HuH-7.5 (cell line): ENCODE results near the gene PGAP6.
A peak's percentile ranks its signal among the peaks of the same experiment; 100 is the strongest.
"Not testable (repeated sequence)": the region's sequence is repeated elsewhere in the genome, so short reads cannot be mapped to it uniquely, and the experiment has no call there.

Experiments used
- DNase-seq: peaks from one replicate; pipeline ENCODE4 v3.0.0; 2011; ENCODE audit warnings: low spot score

The PGAP6 gene

DNA sequence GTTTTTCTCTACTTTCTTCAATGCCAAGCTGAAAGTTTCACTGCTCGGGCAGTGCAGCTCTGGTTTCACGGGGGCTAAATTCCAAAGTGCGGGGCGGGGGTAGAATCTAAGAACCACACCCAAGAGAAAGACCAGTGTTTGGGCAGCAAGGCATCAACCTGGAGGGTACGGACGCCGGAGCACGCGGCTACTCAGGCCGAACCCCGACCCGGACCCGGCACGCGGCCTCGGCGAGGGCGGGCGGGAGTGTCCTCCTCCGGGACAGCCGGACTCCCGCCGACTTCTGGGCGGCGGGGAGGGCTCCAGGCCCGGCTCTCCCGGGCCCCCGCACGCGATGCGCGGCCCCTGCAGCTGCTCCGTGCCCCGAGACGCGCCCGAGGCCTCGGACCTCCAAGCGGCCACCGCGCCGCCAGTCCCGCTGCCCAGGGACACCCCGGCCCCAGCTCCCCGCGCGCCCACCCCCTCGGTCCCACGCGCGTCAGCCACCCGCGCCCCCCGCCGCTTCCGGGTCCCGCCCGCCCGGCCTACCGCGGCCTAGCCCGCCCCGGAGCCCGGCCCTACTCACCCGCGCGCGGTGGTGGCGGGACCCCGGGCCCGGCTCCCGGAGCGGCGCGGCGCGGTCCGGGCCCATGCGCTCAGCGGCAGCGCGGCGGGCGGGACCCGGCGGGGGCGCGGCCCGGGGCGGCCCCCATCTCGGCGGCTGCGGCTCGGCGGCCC lies 29.8 kb downstream of the PGAP6 start:
- DNase-seq = peak; percentile 56

DNA sequence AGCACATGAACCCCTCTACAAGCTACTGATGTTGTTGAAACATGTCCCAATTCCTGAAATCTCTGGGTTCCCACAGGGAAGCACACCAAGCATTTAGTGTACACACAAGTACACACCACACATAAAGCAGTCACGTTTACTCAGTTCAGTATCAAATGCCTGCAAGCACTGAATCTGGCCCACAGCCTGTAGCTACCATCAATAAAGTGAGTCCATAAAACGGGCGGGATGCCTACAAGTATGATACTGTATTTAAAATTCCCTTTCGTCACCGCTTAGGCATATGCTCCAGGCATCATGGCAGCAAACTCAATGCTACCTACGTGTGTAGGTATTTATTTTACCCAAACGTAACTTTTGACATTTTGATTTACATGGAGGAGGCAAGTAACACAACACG lies 31.6 kb downstream of the PGAP6 start:
- no peak for DNase-seq

DNA sequence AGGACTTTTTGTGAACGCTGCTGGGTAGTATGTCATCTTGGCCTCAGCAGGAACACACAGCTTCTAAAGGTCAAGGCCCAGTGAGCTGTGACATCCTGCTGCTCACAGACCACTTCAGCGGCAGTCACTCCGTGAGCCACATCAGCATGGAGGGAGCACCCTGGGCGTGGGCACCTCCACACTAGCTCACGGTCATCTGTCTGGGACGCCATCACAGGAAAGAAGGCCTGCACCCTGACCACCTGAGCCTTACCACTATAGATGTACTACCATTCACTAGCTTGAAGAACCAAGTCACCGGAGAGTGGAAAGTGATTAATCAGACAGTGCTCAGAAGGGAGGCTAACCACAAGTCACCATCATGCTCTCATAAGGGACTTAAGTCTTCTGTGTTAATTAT lies 32.6 kb downstream of the PGAP6 start:
- DNase-seq = no peak

DNA sequence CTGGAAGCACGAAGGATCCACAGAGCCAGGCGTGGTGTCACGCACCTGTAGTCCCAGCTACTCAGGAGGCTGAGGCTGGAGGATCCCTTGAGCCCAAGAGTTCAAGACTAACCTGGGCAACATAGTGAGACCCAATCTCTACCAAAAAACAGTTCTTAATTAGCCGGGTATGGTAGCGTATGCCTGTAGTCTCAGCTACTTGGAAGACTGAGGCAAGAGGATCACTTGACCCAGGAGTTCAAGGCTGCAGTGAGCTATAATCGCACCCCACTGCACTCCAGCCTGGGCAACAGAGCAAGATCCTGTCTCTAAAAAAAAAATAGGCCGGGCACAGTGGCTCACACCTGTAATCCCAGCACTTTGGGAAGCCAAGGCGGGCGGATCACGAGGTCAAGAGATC lies 33.3 kb downstream of the PGAP6 start:
- not testable (repeated sequence) for DNase-seq

DNA sequence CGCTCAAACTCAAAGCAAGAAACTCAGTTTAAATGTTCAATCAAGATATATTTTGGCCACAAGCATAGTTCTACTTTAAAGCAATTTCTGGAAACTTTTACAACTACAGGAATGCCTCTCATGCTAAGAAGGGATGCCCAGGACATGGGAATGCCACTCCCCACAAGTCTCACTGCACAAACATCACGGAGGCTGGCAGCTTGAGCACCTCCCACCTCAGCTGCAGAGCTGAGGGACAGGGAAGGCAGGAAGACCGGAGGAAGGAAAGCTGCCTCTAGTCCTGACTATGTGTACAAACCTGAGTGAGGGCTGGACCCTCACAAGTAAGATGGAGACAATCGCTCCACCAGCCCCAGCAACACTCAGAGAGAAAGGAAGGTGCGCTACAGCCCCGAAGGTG lies 34.6 kb downstream of the PGAP6 start:
- DNase-seq = no peak

DNA sequence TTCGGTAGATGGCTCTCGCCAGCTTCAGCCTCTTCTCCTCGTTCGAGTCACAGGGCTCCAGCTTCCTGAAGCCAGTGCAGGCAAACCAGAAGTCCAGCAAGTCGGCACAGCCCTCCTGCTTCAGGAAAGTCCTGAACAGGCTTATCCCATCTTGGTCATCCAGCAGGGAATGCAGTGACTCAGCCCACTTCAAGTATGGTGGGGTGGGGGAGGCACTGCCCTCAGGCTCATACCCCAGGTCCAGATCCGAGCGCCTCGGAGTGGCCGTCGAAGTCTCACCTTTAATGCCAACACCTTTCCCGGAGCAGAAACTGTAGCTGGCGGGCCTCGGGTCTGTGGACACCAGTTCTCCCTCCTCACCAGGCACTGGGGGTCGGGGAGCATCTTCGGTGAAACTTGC lies 35.2 kb downstream of the PGAP6 start:
- DNase-seq = no peak

DNA sequence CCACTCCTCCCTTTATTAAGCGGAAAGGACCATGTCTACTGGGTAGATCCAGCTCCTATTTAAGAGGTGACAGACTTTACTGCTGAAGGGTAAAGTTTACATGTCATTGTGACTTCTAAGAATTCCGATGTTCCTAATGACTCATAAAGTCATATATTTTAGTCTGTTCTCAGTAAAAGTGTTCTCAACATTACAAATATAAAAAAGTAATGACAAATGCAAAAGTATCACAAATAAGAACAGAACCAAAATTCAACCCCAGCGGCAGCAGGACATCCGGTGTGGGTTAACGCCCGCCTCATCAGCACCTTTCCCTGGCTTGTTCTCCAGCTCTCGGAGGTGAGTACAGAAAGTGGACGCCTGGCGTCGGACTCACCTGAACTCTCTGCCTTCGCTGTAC lies 36.0 kb downstream of the PGAP6 start:
- DNase-seq = no peak

DNA sequence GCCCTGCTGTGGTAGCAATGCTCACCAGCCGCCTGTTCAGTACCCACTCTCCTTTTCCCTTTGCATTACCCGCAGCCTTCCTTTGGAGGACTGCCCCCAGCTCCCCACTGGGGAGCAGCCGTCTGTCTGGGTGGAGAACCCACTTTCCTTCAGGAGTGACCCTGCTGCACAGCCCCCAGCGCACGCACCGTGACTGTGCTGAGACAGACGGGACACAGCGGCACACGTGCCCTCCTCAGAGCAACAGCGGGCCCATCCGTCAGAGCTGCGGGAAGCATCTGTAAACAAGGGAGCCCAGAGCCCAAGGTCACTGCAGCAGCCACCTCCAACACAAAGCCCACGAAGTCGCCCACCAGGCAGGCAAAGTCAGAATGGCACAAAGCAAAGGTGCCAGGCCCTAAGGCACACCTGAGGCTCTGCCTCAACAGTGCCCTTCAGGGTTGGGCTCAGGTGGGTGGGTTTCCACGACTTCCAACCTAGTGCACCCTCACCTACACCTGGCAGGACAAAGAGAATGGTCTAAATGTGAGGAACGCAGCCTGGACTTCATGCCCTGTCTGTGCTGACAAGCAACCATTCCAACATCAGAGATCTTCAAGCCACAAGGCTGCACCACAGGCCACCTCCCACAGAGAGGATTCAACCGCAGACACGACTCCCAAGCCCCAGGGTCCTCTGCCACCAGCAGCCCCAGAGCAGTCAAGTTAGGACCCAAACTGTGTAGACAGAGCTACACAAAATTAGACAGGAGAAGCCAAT lies 39.1 kb downstream of the PGAP6 start:
- no peak for DNase-seq

DNA sequence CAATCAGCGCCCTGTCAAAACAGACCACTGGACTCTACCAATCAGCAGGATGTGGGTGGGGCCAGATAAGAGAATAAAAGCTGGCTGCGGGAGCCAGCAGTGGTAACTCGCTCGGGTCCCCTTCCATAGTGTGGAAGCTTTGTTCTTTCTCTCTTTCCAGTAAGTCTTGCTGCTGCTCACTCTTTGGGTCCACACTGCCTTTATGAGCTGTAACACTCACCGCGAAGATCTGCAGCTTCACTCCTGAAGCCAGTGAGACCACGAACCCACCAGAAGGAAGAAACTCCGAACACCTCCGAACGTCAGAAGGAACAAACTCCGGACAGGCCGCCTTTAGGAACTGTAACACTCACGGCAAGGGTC lies 39.8 kb downstream of the PGAP6 start:
- not testable (repeated sequence) for DNase-seq

DNA sequence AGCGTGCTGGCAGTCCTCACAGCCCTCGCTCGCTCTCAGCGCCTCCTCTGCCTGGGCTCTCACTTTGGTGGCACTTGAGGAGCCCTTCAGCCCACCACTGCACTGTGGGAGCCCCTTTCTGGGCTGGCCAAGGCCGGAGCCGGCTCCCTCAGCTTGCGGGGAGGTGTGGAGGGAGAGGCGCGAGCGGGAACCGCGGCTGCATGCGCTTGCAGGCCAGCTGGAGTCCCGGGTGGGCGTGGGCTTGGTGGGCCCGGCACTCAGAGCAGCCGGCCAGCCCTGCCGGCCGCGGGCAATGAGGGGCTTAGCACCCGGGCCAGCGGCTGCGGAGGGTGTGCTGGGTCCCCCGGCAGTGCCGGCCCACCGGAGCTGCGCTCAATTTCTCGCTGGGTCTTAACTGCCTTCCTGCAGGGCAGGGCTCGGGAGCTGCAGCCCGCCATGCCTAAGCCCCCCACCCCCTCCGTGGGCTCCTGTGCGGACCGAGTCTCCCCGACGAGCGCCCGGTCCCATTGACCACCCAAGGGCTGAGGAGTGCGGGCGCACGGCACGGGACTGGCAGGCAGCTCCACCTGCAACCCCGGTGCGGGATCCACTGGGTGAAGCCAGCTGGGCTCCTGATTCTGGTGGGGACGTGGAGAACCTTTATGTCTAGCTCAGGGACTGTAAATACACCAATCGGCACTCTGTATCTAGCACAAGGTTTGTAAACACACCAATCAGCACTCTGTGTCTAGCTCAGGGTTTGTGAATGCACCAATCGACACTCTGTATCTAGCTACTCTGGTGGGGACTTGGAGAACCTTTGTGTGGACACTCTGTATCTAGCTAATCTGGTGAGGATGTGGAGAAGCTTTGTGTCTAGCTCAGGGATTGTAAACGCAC lies 40.4 kb downstream of the PGAP6 start:
- DNase-seq = not testable (repeated sequence)

DNA sequence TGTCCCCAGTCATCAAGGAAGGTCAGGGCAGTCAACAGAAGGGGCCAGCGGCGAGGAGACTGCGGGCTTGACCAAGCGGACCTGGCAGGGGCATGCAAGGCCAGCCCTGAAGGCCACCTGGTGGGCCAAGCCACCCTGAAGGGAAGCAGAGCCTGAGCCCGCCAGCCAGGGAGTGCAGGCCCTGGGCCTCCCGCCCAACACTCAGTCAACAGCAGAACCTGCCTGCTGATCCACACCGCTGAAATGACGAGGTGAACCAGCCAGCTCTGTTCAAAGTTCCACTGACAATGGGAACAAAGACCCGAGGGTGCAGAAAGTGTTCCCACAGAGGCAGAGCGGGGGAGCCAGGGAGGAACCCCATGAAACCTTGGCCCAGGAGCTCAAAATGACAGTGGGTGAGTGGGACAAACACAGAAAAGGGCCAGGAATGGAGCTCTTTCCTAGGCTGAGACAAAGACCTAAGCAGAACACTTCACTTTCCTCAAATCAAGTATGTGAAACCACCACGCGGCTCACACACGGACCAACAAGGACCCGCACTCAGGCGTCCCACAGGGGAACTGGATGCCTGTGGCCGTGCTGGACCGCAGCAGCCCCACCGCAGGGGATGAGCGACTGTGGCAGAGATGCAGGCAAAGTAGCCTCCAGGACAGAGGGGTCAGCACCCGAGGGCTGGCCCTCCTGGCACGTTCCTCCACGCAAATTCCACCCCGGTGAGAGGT lies 41.2 kb downstream of the PGAP6 start:
- DNase-seq = no peak

DNA sequence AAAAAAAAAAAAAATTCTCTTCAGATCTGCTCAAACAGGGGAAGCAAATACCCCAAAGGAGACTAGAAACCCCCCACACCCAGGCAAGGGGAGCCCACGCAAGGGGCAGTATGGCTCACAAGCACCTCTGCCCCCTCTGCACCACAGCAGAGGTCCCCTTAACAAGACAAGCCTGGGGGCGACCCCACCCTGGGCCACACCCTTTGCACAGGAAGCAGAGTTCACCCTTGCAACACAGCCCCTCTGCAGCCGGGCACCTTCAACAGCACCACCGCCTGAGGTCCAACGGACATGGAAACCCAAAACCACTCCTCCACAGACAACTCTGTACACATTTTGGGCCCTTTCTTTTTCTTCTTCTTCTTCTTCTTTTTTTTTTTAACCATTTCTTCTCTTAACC lies 42.1 kb downstream of the PGAP6 start:
- DNase-seq = no peak

DNA sequence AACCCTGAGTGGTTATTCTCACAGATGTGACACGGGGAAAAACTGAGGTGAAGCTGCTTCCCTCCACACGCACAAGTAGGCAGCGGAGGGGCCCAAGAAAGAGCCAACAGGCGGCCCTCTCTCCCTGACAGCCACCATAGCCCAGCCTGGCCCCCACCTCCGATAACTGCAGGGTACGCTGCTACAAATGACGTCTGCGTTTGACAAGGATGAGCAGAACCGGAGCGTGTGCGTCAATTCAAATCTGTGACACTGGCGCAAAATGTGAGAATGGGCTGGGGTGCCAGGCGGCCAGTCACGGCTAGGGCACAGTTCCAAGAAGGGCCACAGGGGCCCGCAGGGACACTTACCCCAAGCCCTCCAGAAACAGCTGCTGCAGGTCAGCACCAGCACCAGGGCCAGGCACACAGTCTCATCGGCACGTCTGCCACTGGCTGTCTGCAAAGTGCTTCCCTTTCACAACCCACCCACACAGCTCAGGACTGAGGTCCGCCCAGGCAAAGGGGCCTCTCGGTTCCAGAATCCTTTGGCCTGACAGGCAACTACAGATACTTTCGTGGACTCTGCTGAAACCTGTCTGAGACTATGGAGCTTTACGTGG lies 43.7 kb downstream of the PGAP6 start:
- no peak for DNase-seq

DNA sequence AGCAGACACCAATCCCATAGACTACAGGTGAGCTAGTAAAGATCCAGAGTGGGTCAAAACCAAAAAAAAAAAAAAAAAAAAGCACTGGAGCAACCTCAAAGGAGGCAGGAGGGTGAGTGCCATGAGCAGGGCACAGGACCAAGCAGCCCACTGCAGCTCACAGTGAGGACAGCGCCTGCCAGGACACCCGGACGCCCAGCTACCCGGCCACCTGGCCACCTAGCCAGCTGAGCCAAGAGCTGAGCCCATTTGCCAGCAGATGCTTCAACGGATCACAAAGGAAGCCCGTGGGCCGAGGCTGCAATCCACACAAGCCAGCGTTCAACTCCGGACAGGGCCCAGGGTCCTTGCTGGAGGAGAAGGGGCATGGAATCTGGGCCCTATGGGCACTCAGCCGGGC lies 44.3 kb downstream of the PGAP6 start:
- DNase-seq = no peak

DNA sequence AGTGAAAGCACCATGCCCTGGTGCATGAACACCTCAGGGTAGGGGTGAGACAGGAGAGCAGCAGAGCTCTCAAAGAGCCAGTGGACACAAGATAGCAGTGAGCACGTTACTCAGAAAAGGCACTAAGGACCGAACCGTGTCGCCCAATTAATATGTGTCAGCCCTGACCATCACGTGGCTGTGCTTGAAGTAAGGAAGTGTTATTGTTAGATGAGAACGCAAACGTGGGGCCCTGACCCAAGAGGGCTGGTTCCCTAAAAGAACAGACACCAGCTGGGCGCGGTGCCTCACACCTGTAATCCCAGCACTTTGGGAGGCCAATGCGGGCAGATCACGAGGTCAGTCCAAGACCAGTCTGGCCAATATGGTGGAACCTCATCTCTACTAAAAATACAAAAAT lies 45.5 kb downstream of the PGAP6 start:
- no peak for DNase-seq

DNA sequence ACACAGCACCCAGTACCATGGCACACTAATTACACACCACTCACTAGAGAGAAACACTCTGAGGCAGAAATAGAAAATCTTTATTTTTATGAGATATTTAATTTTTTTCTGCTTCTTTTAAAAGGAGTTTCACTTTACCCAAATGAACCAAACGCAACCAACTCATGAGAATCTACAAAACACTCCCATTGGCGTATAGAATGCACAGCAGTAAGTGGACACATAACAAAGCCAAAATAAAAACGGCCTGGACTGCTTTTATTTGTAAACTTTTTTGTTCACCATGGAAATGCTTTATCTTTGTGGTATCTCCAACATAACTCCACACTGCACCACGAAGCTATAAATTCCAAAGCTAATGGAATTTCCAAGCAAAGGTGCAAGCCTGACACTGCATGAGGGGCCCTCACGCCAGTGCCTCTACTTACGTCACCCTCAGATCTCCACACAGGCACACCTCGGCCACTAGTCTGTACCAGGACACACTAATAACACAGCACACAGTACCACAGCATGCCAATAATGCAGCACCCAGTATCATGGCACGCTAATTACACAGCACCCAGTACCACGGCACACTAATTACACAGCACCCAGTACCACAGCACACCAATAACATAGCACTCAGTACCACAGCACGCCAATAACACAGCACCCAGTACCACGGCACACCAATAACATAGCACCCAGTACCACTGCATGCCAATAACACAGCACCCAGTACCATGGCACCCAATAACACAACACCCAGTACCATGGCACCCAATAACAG lies 46.7 kb downstream of the PGAP6 start:
- not testable (repeated sequence) for DNase-seq

DNA sequence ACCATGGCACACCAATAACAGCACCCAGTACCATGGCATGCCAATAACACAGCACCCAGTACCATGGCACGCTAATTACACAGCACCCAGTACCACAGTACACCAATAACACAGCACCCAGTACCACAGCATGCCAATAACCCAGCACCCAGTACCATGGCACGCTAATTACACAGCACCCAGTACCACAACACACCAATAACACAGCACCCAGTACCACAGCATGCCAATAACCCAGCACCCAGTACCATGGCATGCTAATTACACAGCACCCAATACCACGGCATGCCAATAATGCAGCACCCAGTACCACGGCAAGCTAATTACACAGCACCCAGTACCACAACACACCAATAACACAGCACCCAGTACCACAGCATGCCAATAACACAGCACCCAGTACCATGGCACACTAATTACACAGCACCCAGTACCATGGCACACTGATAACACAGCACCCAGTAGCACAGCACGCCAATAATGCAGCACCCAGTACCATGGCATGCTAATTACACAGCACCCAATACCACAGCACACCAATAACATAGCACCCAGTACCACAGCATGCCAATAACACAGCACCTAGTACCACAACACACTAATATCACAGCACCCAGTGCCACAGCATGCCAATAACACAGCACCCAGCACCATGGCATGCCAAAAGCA lies 47.5 kb downstream of the PGAP6 start:
- DNase-seq = not testable (repeated sequence)

DNA sequence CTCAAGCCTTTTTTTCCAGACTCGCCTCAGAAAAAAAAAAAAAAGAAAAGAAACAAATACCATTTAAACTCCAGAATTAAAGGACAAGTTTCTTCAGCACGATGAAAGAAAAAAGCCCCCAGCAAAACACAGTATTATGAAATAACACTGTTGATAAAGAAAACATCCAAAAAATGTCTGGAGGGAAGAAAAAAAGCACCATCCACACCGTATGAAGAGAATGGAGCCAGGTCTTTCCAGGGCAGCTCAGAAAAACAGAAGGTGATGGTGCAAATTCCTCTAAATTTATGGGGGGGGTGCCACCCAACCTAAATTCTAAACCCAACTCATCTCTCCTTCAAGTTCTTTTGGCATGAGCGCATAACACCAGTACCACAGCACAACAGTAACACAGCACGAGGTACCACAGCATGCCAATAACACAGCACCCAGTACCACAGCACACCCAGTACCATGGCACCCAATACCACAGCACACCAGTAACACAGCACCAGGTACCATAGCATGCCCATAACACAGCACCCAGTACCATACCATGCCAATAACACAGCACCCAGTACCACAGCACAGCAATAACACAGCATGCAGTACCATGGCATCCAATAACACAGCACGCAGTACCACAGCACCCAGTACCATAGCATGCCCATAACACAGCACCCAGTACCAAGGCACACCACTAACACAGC lies 48.2 kb downstream of the PGAP6 start:
- no peak for DNase-seq

DNA sequence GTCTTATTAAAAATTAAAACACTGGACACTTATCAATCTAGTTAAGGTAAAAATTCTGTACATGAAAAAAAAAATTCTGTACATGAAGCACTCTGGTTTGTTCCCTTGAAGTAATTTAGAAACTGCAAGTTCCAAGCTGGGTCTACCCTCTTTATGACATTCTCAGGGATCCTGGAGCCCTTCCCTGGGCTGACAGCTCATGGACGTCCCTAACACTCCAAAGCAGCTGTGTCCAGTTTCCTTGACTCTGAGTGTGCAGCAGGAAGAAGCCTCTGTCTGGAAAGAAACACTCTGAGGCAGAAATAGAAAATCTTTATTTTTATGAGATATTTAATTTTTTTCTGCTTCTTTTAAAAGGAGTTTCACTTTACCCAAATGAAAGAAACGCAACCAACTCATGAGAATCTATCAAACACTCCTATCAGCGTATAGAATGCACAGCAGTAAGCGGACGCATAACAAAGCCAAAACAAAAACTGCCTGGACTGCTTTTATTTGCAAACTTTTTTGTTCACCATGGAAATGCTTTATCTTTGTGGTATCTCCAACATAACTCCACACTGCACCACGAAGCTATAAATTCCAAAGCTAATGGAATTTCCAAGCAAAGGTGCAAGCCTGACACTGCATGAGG lies 50.5 kb downstream of the PGAP6 start:
- not testable (repeated sequence) for DNase-seq
